NCI-H2107 treated with DMSO at 0.1 percent for 48 hours (cell line): ENCODE measurements around the gene HAPLN3.

ENCODE experiments used
- DNase-seq: peaks from one replicate; lab custom pipeline; 2025; ENCODE audit not compliant: unreplicated experiment; lab: John Stamatoyannopoulos, UW

HAPLN3 gene

DNA sequence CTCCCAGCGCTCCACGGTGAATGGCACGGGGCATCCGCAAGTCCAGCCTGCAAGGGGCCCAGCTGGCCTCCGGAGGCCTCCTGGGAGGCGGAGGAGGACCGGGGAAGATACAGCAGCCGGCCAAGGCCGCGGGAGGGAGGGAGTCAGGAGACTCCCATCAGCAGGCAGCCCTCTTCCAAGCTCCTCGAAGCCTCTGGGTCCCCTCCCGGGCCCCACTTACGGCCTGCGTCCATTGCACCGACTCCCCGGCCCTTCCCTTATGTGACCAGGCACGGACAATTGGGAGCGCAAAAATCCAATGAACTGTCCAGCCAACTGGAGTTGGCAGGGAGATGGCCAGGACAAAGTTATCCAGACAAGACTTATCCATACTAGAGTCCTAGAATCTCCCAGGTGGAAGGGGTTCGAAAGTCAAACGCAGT is 17.2 kb upstream of the HAPLN3 start:
- DNase-seq = no peak

DNA sequence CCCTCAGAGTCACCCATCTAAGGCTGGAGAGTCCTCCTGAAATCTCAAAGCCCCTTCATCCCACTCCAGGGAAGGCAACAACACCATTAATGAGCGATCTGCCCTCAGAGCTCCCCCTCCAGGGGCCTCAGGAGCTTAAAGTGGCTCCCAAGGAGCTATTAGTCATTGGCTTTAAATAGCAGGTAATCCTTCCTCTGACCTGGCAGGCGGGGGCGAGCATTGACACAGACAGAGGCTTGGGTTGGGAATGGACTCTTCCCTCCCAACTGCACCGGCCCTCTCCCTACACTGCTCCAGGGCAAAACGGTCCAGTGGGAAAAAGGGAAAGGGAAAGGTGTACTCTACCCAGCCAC is 16.4 kb upstream of the HAPLN3 start:
- DNase-seq = no peak

DNA sequence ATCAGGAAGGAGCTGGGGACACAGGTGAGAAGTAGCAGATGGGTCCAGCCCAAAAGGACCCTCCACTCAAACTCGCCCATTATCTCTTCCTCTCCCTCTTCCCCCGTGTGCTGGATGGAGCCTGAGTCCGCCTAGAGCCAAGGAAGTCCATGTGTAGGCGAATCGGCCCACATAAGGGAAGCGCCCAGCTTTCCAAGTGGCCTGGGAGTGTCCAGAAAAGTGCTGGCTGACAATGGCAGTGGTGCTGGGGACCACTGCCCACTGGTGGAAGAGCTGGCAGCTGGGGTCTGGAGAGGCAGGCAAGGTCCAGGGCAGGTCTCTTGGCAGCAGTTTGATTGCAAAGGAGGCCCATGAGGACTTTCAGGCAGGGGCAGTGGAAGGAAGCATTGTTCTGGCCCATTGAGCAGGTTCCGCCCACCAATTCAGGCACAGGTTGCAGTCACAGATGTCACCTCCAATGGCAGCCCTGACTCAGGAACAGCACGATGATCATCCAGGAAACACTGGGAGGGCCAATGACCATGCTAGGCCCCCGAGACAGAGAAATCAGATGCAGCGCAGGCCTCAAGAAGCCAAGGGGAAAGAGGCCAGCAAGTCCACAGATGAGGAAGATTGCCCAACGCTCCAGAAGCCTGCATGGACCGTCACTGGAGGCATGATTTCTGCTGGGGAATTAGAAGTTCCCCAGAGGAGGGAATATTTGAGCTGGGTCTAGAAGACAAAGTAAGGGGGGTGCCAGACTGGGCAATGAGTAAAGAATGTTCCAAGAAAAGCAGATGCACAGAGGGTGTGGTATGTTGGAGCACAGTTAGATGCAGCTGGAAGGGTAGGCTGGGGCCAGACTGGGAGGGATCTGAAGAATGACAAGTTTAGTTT is 14.8 kb upstream of the HAPLN3 start:
- no peak for DNase-seq

DNA sequence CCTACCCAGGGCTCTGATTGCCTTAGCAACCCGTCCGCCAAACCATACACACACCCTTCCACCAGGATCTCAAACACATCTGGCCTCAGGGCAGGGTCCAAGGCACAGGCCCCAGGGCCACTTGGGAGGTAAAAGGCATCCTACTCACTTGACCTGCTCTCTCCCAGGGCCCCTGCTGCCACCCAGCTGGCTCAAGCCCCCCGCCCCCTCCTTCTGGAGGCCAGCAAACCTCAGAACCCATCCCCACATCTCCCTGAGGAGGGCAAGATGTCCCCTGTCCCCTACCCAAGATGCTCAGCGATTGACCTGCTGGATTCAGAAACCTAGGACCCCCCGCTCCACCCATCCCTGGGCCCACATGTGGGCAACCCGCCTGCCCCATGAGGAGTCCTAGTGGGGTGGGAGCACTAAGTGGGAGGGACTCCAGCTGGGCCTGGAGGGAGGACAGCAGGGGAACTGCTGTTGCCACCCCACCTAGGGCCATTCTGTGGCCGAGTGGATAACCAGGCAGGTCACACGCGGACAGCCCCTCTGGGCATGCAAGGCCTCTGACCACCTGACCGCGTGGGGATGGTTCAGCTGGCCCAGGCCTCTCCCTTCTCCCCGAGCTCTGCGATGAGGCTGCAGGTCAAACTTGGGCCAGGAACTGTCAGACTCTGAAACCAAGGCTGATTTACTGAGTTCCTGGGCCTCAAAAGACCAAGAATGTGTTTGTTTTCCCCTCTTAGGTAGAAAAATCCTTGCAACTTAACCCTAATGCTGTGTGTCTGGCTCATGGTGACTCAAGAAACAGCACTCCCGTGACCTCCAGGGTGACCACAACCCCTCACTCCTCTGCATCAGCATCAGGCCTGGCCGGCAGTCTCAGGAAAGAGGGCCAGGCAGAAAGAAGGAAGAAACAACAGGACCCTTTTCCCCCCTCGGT is 13.6 kb upstream of the HAPLN3 start:
- DNase-seq = no peak

DNA sequence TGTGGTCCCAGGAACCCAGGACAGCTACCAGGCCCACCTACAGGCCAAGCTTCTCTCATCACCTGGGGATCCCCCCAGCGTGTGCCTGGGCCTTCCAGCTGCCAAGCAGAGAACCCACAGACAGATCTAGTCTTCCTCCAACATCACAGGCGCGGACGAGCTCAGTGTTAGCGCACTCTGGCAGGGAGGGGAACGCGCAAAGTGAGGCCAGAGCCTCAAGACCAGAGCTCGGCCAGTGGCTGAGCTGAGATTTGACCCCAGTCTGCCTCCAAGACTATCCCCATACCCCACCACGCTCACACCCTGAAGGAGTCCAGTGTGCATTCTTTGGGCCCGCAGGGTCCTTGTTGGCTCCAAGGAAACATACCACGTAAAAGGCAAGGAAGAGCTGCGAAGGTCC is 12.8 kb upstream of the HAPLN3 start:
- DNase-seq = no peak

DNA sequence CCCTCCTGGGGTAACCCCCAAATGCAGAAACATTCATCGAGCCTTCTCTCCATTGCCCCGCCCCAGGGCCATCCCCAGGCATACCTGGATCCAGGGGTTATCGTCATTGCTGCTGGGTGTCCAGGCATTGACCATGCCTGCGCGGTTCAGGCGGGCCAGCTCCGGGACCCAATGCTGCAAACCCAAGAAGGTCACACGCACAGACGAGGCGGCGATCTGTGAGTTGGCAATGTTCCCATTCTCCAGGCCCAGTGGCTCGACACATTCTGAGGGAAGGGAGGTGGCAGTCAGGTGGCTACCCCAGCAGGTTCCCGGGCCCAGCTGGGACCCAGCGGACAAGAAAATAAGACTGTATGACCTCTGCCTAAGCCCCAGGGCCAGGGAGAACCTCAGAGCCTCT is 11.8 kb upstream of the HAPLN3 start:
- no peak for DNase-seq

DNA sequence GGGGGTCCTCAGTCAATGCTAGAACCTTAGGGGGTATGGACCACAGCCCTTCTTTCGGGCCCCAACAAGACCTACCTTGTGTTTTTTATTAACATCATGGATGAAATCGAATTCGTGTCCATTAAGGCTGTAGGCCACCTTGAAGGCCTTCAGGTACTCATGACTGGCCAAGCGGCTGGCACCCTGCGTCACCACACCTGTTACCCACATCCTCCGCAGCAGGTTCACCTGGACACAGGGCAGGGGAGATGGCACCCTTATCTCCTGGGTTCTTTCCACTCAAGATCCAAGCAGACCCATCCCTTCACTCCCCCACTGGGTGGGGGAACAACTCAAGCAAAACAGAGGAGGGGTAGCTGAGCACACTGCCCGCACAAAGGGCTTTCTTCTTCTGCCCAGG is 11.2 kb upstream of the HAPLN3 start:
- DNase-seq = no peak

DNA sequence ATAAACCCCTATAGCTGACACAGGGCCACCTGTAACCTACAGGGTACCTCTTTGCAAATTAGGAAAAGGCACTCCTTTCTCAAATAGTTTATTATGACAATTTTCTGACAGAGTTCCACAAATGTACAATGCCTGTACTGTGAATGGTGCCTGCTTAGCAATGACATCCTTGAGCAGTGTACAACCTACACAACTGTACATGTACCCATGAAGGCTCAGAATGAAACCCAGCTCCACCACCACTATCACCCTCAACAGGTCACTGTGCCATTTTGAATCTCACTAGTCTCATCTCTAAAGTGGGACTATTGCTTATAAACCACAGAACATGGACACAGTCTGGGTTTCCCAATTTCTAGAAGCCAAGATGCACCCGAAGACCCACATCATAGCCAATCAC is 10.8 kb upstream of the HAPLN3 start:
- no peak for DNase-seq

DNA sequence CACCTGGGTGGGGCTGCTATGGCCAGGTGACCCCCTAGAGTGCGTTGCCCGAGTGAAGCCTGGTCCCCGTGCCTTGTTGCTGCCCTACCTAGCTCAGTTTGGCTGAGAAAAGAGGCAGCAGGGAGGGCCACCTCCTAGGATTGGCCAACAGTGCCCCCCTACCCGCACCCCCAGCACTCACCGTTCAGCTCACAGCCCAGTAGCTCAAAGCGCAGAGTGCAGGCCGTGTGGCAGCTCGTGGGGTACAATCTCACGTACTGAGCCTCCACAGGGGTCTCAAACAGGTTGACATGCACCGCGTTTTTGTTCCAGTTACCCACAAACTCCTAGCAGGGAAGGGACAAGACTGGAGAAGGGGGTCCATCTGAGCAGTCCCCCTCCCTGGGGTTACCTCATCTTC is 10.2 kb upstream of the HAPLN3 start:
- no peak for DNase-seq

DNA sequence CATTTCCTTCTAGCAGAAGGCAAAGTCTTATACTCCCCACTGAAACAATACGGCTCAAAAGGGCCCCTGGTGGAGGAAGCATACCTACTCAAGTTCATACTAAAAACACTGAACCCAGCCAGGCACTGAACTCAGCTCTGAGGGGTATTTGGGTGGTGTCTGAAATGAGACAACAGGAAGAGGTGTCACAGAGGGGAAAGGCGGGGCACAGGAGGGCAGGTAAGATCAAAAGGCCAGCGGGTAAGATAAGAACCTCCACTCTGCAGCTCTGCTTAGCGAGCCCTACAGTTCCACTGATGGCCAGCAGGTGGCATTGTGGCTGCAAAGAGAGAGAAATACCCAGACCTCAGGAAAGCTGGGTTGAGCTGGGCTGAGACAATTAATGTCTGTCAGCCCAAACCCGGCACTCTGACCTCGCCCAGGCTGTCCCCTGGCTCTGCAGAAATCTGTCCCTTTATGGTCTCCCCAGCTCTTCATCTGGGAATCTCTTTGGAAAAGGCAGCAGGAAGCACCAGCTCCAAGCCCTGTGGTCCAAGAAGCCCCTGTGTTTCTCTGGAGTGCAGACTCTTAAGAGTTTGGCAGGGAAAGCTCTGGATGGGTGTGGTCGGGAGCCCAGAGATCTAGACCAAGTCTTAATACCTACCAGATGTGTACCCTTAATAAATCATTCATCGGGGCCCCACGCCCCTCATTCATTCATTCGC is 9.4 kb upstream of the HAPLN3 start:
- DNase-seq = no peak

DNA sequence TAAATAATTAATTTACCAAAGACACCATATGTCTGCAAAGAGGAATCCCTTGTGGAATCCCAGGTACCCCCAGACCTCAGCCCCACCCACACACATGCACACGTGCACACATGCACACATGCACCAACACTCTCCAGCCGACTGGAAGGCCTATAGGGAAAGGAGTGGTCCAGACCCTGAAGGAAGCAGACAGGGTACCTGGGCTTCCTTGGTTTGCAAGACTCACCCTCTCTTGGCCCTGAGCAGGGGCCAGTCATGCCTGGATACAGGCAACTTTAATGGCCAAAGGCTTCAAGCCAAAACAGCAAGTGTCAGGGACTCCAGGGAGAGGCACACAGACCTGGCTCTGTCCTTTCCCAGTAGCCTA is 8.9 kb upstream of the HAPLN3 start:
- DNase-seq = no peak

DNA sequence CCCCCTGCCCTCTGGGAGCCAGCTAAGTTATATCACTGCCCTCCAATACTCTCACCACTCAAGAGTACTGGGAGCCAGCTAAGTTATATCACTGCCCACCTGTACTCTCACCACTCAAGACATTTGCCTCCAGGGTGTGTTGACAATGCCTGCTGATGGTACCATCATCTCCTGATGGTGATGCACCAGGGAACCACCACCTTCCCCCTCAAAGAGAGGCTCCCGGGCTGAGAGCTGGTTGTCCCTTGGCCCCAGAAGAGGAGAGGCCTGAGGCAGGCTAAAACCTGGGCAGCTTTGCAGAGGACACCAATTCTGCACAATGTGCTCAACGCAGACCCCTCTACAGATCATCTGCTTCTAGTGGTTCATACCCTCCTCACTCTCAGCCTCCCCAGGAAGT is 7.5 kb upstream of the HAPLN3 start:
- DNase-seq = no peak

DNA sequence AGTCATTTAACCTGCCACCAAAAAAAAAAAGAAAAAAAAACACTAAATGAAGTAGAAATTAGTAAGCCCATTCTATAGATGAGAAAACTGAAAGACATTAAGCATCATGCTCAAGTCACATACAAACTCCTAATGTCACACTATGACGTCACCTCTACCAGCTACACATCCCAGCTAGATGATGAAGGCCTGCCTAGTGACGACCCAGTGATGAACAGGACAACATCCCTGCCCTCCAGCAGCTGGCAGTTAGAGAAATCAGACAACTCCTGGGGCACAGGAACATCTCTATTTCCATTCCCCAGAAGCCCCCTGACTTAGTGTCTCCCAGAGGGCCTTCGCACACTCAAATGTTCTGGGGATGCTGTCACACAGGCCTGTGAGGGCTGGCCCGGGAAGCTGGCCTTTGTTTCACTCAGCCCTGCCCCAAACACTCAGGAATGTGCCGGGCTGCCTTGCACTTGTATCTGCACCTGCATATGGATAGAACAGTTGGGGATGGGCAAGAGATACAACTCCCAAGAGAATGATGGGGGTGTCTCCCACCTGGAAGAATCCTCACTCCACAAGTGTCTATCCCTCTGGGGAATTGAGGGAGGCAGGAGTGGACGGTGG is 7.0 kb upstream of the HAPLN3 start:
- DNase-seq = no peak

DNA sequence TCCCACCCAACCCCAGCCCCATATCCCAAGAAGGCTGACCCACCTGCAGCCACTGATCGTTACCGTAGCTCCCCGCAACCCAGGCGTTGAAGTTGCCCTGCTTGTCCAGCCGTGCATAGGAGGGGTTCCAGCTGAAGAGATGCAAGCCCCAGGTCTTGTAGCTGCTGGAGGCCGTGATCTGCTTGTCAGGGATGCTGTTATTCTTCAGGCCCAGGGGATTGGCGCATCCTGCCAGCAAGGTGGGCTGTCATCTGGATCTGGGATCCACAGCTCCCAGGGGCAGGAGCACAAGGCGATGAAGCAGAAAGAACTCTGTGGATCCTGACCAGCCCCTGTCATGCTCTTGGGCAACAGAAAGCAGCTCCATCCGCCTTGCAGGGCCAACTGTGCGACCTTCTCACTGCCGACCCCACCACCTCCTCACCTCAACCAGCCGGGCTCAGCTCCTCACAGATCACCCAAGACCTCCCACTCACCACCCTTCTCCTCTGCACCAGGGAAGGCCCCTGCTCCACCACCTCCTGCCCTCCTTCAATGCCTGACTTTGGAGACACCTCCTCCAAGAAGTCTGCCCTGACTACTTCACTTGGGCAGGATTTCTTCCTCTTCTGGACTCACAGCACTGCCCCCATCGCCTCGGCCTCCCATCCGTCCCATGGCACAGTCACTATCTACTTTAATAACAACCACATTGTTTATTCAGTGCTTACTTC is 6.3 kb upstream of the HAPLN3 start:
- DNase-seq = no peak

DNA sequence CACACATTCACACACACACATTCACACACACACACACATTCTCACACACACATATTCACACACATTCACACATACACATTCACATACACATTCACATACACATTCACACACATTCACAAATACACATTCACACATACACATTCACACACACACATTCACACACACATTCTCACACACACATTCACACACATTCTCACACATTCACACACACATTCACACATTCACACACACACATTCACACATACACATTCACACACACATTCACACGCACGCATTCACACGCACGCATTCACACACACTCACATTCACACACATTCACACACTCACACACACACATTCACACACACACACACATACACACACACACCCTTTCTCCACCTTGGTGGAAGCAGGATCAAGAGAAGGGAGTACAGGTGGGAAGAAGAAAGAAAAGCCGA is 5.7 kb upstream of the HAPLN3 start:
- no peak for DNase-seq

DNA sequence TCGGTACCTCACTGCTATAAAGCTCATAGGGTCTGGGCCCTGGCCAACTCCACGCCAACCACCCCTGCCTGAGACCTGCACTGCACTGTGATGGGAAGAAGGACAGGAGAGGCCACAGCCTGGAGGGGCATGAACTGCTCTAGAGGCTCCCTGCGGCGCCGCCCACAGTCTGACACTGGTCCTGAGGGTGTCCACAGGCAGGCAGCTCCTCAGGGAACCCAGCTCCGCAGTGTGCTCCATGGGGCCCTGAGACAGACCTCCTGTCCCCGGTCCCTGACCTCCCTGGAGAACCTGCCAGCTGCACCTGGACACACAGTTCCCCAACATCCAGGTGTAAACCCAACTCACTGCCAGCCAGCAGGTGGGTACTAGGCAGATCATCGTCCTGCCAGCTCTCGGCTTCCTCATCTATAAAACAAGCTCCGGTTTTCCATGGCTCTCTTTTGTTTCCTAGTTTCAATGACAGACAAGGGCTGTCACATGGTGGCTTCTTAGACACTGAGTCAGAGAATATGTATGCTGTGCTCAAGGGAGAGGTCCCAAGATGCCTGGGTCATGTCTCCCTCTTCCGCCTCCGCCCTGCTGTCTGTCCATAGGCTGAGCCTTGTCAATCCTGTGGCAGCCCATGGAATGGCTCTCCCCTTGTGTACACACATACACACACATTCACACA is 5.1 kb upstream of the HAPLN3 start:
- DNase-seq = no peak

DNA sequence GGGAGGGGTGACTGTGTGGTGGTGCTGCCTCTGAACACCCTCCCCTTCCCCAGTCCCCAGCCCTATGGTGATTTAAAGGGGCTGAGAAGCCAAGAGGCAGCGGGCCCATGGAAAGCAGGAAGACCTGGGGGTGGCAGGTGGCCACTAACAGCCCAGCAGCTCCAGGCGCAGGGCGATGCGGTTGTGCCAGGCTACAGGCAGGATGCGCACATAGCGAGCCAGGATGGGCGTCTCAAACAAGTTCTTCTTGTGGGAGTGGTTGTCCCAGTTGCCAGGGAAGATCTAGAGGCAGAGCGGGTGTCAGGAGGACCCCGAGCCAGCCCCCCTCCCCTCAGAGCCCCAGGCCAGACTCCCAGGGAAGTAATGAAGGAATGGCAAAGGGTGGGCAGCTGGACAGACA is 3.9 kb upstream of the HAPLN3 start:
- no peak for DNase-seq

DNA sequence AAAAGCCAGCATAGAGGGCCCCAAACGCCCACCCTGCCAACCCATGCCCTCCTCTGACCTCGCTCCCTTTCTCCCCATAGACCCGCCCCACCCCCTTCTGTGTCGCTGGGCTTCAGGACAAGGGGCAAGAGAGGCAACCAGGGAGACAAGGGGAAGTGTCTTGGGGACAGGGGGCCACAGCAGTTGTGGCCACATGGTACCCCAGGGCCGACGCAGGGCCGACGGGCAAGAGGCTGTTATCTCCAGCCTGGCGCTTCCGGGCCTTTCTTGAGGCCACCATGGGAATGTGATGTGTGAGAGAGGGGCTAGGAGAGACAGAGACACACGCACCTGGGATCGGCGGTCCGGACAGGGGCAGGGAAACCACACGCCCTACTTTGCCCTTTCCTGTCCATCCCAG is 3.4 kb upstream of the HAPLN3 start:
- no peak for DNase-seq

DNA sequence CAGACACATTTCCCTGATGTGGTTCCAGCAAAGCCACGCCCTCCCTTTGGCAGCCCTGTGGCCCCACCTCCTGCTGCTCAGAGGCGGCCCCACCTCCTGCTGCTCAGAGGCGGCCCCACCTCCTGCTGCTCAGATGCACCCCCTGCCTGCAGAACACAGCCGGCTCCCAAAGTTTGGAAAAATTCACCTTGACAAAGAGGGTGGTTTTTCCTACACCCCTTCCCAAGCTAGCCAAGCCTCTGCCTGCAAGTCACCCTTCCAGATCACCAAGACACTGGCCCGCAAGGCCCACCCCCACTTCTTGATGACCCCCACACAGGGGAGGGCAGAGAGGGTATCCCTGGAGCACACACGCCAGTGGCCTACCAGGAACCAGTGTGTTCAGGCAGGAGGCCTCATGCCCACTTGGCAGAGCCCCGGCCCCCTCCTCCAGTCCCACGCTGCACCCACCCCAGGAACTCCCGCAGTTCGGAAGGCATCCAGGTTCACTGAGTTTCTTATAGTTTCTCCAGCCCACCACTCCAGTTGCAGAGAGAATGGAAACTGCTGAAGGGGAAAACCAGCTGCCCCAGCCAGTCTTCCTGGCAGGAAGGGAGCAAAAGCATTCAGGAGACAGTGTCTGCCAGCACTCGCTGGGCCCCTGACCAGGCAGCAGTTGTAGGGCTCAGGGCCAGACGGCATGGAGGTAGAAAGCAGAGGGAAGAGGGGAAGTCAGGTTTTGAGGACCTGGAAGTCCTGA is 2.3 kb upstream of the HAPLN3 start:
- DNase-seq = no peak

DNA sequence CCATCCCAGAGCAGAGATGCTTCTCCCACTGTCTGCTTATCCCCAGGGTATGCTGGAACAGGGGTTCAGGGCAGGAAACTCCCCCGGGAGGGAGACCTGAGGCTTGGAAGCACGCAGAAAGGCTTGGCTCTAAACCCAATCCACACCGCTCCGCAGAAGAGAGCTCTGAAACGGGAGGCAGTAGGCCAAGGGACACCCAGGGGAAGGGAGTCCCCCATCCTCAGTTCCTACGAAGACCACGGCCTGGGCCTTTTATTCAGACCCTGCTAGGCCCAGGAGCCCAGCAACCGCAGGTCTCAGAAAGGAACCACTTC is 1.8 kb upstream of the HAPLN3 start:
- DNase-seq = no peak
